ENCODE data around the gene NUP62.

The NUP62 gene, protein sequence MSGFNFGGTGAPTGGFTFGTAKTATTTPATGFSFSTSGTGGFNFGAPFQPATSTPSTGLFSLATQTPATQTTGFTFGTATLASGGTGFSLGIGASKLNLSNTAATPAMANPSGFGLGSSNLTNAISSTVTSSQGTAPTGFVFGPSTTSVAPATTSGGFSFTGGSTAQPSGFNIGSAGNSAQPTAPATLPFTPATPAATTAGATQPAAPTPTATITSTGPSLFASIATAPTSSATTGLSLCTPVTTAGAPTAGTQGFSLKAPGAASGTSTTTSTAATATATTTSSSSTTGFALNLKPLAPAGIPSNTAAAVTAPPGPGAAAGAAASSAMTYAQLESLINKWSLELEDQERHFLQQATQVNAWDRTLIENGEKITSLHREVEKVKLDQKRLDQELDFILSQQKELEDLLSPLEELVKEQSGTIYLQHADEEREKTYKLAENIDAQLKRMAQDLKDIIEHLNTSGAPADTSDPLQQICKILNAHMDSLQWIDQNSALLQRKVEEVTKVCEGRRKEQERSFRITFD

DNA sequence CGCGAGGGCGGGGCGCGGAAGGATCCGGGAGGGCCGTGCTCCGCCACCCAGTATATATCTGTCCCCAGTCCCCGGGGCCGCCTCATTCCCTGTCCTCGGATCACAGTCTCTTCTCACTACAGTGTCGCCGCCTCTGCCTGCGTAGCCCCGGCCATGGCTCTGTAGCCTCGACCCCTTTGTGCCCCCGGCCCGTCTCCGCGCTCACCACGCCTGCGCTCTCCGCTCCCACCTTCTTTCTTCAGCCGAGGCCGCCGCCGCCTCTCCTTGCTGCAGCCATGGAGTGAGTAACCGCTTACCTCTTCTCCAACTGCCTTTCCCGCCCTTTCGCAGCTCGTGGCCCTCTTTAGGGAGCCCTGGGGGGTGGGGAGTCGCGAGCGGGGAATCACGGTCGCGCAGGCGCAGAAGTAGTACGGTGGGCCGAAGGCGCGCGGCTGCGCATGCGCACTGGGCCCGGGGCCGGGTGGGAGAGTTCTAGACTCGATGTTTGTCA is at the start of gene NUP62, which contains the start of gene ATF5:
TSS of gene NUP62 (minus strand) at position 384 of the 490 bp plus-strand sequence. CDS start 19,697 bp downstream, outside the sequence.
TSS of gene ATF5 (plus strand) at position 85 of the 490 bp plus-strand sequence. CDS start 1,646 bp downstream, outside the sequence.
- peak; percentile 86 for DNase-seq (ENCODE audit: low read depth, low spot score)
- peak within 1 kb of the TSS; percentile 58 for H3K4me3 ChIP-seq (ENCODE audit: low read depth, low read length)
- in situ Hi-C loops (cut with HindIII; ENCODE audit: low sequenced_read_pairs) = no loop called here
- TF ChIP-seq, protein P1, sequence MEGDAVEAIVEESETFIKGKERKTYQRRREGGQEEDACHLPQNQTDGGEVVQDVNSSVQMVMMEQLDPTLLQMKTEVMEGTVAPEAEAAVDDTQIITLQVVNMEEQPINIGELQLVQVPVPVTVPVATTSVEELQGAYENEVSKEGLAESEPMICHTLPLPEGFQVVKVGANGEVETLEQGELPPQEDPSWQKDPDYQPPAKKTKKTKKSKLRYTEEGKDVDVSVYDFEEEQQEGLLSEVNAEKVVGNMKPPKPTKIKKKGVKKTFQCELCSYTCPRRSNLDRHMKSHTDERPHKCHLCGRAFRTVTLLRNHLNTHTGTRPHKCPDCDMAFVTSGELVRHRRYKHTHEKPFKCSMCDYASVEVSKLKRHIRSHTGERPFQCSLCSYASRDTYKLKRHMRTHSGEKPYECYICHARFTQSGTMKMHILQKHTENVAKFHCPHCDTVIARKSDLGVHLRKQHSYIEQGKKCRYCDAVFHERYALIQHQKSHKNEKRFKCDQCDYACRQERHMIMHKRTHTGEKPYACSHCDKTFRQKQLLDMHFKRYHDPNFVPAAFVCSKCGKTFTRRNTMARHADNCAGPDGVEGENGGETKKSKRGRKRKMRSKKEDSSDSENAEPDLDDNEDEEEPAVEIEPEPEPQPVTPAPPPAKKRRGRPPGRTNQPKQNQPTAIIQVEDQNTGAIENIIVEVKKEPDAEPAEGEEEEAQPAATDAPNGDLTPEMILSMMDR (IDR thresholded peaks at IDR 0.05; ENCODE audit: low read depth, low read length) = no peak

DNA sequence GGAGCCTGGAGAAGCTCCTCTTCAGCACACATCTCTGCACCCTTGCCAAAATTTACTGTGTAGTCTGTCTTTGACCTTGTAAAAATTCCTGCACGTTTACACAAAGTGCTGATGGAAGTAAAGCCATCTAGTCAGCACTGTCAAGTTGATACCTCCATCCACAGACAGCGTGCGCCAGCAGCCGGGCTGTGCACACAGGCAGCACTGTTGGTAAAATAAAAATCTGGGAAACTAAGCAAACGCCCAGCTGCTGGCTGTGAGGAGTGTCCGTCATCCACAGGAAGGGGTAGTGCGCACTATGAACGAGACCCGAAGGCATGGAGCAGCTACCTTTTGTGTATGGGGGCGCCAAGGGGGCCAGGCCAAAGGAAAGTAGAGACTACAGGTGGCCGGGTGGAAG is 49.0 kb upstream of the NUP62 start:
- TF ChIP-seq, protein P1 (IDR thresholded peaks at IDR 0.05; ENCODE audit: low read depth, low read length) = no peak
- in situ Hi-C loops (cut with HindIII; ENCODE audit: low sequenced_read_pairs) = no loop called here
- no peak for DNase-seq (ENCODE audit: low read depth, low spot score)
- no peak overlapping the region for H3K4me3 ChIP-seq (ENCODE audit: low read depth, low read length)

DNA sequence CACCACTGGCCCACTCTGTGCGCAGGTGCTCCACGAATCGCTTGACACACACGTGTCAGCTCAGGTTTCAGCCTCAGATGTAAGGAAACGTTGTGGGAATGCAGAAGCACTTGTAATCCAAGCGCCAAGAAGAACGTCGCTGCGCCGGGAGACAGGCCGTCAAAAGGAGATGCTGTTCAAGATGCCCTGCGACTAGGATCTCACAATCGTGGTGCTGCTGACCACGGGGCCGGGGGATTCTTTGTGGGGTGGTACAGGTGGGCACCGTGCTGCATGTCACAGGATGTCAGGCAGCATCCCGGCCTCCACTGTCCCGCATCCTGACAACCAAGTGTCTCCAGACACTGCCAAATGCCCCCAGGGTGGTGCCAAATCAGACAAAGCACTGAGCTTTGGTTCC is 48.6 kb upstream of the NUP62 start:
- TF ChIP-seq, protein P1 (IDR thresholded peaks at IDR 0.05; ENCODE audit: low read depth, low read length) = no peak
- no peak for DNase-seq (ENCODE audit: low read depth, low spot score)
- H3K4me3 ChIP-seq (ENCODE audit: low read depth, low read length) = no peak overlapping the region
- in situ Hi-C loops (cut with HindIII; ENCODE audit: low sequenced_read_pairs) = no loop called here

DNA sequence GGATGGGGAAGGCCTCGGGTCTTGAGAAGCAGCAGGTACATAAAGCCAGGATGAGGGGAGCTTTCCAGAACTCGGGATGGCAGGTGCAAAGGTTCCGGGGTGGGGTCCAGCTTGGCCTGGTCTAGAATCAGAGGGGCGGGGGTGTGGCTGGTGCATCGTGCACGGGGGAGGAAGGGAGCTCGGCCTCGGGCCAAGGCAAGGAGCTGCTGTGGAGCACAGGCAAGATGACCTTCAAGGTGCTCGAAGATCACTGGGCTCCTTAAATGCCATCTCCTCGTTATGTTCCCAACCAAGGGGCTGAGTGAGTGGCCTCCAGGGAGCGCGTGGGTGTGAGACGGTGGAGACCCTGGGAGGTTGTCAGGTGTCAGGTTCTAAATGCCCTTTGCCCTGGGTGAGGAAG is 47.8 kb upstream of the NUP62 start:
- in situ Hi-C loops (cut with HindIII; ENCODE audit: low sequenced_read_pairs) = no loop called here
- no peak for DNase-seq (ENCODE audit: low read depth, low spot score)
- no peak overlapping the region for H3K4me3 ChIP-seq (ENCODE audit: low read depth, low read length)
- TF ChIP-seq, protein P1 (IDR thresholded peaks at IDR 0.05; ENCODE audit: low read depth, low read length) = no peak

DNA sequence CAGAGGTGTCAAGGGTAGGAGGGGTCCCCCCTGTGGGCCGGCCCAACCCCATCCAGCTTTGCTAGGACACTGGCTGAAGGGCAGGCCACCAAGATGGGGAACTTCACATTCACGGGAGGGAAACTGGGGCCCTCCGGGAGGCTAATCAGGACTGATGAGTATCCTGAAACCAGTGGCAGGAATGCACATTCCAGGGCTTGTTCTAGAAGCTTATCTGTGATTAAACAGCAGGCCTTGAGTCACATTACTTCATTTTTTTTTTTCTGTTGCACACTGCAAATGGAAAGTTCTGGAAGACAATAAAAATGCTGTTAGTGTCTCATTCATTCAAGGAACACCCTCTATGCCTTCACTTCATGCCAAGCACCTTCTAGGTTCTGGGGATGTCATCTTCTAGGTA is 47.2 kb upstream of the NUP62 start:
- in situ Hi-C loops (cut with HindIII; ENCODE audit: low sequenced_read_pairs) = no loop called here
- DNase-seq (ENCODE audit: low read depth, low spot score) = no peak
- TF ChIP-seq, protein P1 (IDR thresholded peaks at IDR 0.05; ENCODE audit: low read depth, low read length) = no peak
- no peak overlapping the region for H3K4me3 ChIP-seq (ENCODE audit: low read depth, low read length)

DNA sequence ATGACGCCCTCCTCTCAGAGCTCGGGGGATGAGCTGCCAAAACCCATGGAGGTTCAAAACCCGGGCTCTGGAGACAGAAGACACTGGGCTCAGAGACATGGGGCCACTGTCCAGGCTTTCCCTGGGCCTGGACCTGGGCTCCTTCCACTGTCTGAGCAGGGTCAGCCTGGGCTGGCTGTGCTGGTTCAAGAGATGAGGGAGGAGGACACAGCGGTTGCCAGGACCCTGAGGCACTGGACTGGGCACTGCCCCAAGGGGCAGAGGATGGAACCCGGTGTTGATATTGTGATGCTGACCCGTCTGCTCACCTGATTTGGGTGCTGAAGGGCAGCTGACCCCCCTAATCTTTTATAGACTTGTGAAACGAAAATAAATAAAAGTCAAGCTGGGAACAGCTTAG is 45.7 kb upstream of the NUP62 start:
- TF ChIP-seq, protein P1 (IDR thresholded peaks at IDR 0.05; ENCODE audit: low read depth, low read length) = no peak
- DNase-seq (ENCODE audit: low read depth, low spot score) = no peak
- no peak overlapping the region for H3K4me3 ChIP-seq (ENCODE audit: low read depth, low read length)
- in situ Hi-C loops (cut with HindIII; ENCODE audit: low sequenced_read_pairs) = no loop called here

Measured in astrocyte of the spinal cord (primary cell).